HCT116 (cell line): ENCODE results near the gene CTBP2. TPM values are rescaled to one million over a fixed set of nuclear protein-coding genes. Genes with fewer than 3 reads are reported as not detected.

Experiments
- ATAC-seq: fragments of 200-7000 bp; cut with Tn5 transposase; 2 replicates; pipeline ENCODE4 v1.9.1; 2020; ENCODE audit warnings: mild to moderate bottlenecking, moderate library complexity
- BruUV-seq: library from RNA; stranded (reverse); fragments of 400-500 nt; replicated peaks from 2 replicates; lab custom pipeline; 2021; lab: Mats Ljungman, UMichigan
- CTCF ChIA-PET: fragments of 300-600 bp; sonication (Branson Sonifier 250); formaldehyde crosslinking; loops from one replicate; lab custom pipeline; 2021; ENCODE audit warnings: antibody characterized with exemption; lab: Charles Lee
- POLR2A ChIA-PET: fragments of 300-600, 350-600 bp; sonication (Branson Sonifier 250); formaldehyde crosslinking; loops from one replicate; lab custom pipeline; 2021; ENCODE audit warnings: antibody characterized with exemption; lab: Charles Lee
- RAD21 ChIA-PET, 2 experiments: fragments of 300-600 bp; sonication (Branson Sonifier 250); formaldehyde crosslinking; loops; one replicate each; lab custom pipeline; 2023; ENCODE audit warnings: low total read pairs in 2 of 2; ENCODE audit not compliant: uncharacterized antibody in 2 of 2, unreplicated experiment in 2 of 2, low non-redundant PET in 1 of 2; lab: Charles Lee
- DNase-seq: peaks from one replicate; pipeline ENCODE4 v3.0.0-alpha.2; 2010; ENCODE audit warnings: low read depth, low spot score
- H2AFZ ChIP-seq: fragments of 200-600 bp; shearing (Covaris generic), sonication (generic); 2 replicates; pipeline ENCODE4 v1.6.1; 2017; ENCODE audit warnings: low read depth, mixed run types, mixed read lengths, antibody characterized with exemption, low read length; ENCODE audit not compliant: poor library complexity, severe bottlenecking
- H3K27ac ChIP-seq: 2 replicates; pipeline ENCODE4 v1.5.1; 2012; ENCODE audit warnings: low read depth, low read length
- H3K27me3 ChIP-seq: fragments of 200-600 bp; sonication (generic); 2 replicates; pipeline ENCODE4 v1.6.1; 2016; ENCODE audit warnings: mixed run types, low read length, mixed read lengths; ENCODE audit not compliant: insufficient read depth
- H3K36me3 ChIP-seq, 2 experiments: fragments of 200-500 bp in 1 of 2; fragments of 200-600 bp in 1 of 2; sonication (Bioruptor generic) in 1 of 2; sonication (generic) in 1 of 2; 2 replicates each; pipeline versions ENCODE4 v1.5.1 to v1.6.1; 2014 to 2016; ENCODE audit warnings: low read length in 2 of 2, inconsistent platforms in 1 of 2, mixed read lengths in 1 of 2, mixed run types in 1 of 2; ENCODE audit not compliant: insufficient read depth in 2 of 2, control insufficient read depth in 1 of 2
- H3K4me1 ChIP-seq, 2 experiments: fragments of 200-600 bp in 1 of 2; sonication (generic) in 1 of 2; 2 replicates each; pipeline versions ENCODE4 v1.5.1 to v1.6.1; 2012 to 2017; ENCODE audit warnings: low read length in 2 of 2, inconsistent platforms in 1 of 2, mild to moderate bottlenecking in 1 of 2, mixed read lengths in 1 of 2, mixed run types in 1 of 2, moderate library complexity in 1 of 2; ENCODE audit not compliant: insufficient read depth in 2 of 2, control insufficient read depth in 1 of 2
- H3K4me2 ChIP-seq: fragments of 200-600 bp; sonication (generic); 2 replicates; pipeline ENCODE4 v1.6.1; 2017; ENCODE audit warnings: mixed run types, low read length, mixed read lengths
- H3K4me3 ChIP-seq, 2 experiments: fragments of 200-600 bp in 1 of 2; sonication (generic) in 1 of 2; replicated peaks in 1 of 2; 2 replicates each; pipeline ENCODE4 v1.5.1; 2011 to 2016; ENCODE audit warnings: low read length in 2 of 2, control low read depth in 1 of 2, low read depth in 1 of 2, mild to moderate bottlenecking in 1 of 2, mixed read lengths in 1 of 2, mixed run types in 1 of 2
- H3K79me2 ChIP-seq: fragments of 200-600 bp; sonication (generic); 2 replicates; pipeline ENCODE4 v1.6.1; 2017; ENCODE audit warnings: mild to moderate bottlenecking, mixed run types, low read length, moderate library complexity, mixed read lengths; ENCODE audit not compliant: insufficient read depth
- H3K9ac ChIP-seq: fragments of 200-600 bp; sonication (generic); 2 replicates; pipeline ENCODE4 v1.6.1; 2016; ENCODE audit warnings: low read length, mixed read lengths
- H3K9me2 ChIP-seq: fragments of 200-600 bp; sonication (generic), shearing (Covaris generic); 2 replicates; pipeline ENCODE4 v1.6.1; 2017; ENCODE audit warnings: mixed run types, mild to moderate bottlenecking, moderate library complexity; ENCODE audit not compliant: insufficient read depth
- H3K9me3 ChIP-seq, 2 experiments: fragments of 200-500 bp in 1 of 2; fragments of 200-600 bp in 1 of 2; sonication (Bioruptor generic) in 1 of 2; sonication (generic) in 1 of 2; 2 replicates each; pipeline ENCODE4 v1.6.1; 2014 to 2017; ENCODE audit warnings: low read length in 2 of 2, mixed read lengths in 2 of 2, inconsistent platforms in 1 of 2, low read depth in 1 of 2, mild to moderate bottlenecking in 1 of 2, mixed run types in 1 of 2, moderate library complexity in 1 of 2; ENCODE audit not compliant: control insufficient read depth in 1 of 2, insufficient read depth in 1 of 2
- H4K20me1 ChIP-seq: fragments of 200-600 bp; sonication (generic), shearing (Covaris generic); 2 replicates; pipeline ENCODE4 v1.6.1; 2017; ENCODE audit warnings: mixed run types, mild to moderate bottlenecking, moderate library complexity; ENCODE audit not compliant: insufficient read depth
- REST ChIP-seq: IDR thresholded peaks from 2 replicates; pipeline ENCODE4 v1.6.1; 2012; ENCODE audit warnings: low read depth
- SRF ChIP-seq: IDR thresholded peaks from 2 replicates; pipeline ENCODE4 v1.6.1; 2012; ENCODE audit warnings: low read depth
- TCF7L2 ChIP-seq: IDR thresholded peaks from 2 replicates; pipeline ENCODE4 v1.7.0; 2011; ENCODE audit warnings: borderline replicate concordance, inconsistent platforms; ENCODE audit not compliant: insufficient read depth, insufficient read length; ENCODE audit errors: extremely low read depth
- ZNF274 ChIP-seq: fragments of 200-500 bp; sonication (Bioruptor generic); IDR thresholded peaks from 2 replicates; pipeline ENCODE4 v1.6.1; 2014; ENCODE audit warnings: mild to moderate bottlenecking, low read depth, low read length, inconsistent platforms
- intact Hi-C: fragments of 100-400 bp; cut with micrococcal nuclease; formaldehyde crosslinking; loops from 2 replicates; pipeline ENCODE4 v1.10.0; 2022
- total RNA-seq: library from RNA; stranded (reverse); gene quantifications from one replicate; pipeline ENCODE4 v1.2.1, GENCODE V29; 2021; ENCODE audit not compliant: unreplicated experiment
- TF ChIP-seq, protein P1 (sequence below), 3 experiments: fragments of 200-600 bp in 1 of 3; sonication (generic) in 1 of 3; IDR thresholded peaks in 2 of 3; conservative IDR thresholded peaks in 1 of 3; 2 replicates each; pipeline ENCODE4 v1.5.1; 2012 to 2017; ENCODE audit warnings: low read depth in 2 of 3, low read length in 2 of 3, antibody characterized with exemption in 1 of 3, borderline replicate concordance in 1 of 3, control low read depth in 1 of 3, mild to moderate bottlenecking in 1 of 3, mixed read lengths in 1 of 3, mixed run types in 1 of 3, moderate library complexity in 1 of 3; ENCODE audit not compliant: insufficient read depth in 1 of 3

The CTBP2 gene
- total RNA-seq, 1 experiment from 2014 or later = 144 TPM

DNA sequence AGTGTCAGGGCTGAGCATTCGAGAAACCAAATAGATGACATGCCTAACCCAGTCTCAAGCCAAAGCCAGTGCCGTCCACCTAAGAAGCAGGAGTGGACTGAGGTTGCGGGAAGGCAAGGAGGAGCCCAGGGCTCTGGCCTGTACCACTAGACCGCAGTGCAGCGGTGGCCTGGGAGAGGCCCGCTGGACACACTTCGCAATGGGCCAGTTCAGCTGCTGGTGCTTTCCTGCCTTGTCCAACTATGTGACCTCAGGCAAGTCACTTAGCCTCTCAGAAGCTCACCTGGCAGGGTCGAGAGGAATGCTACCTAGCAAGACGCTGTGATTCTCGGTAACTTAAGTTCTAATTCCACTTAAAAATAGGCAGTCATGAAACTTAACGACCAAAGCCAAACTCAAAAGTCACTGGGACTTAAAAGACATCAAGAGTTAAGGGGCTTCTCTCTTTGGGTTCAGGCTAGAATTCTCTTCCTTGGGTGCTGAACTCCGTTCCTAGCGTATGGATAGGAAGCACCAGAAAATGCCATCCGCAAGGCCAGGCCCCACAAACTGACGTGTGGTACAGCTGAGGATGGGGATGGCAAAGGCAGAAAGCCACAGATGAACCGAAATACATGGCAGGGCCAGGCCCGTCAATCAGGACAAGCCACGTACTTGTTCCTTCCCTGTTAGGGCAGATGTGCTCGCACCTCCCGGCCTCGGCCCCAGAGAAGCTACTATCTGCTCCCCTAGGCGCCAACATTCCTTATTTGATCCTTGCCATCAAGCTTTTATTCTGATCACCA lies 34.2 kb downstream of the CTBP2 start:
- peaks cover 50 to 78% of the 10 kb centered on the region in 2 experiments for H3K4me1 ChIP-seq

More for the DNA sequence above, 34.2 kb downstream of the CTBP2 start:
- Histone ChIP-seq H3K4me3 (no peak overlapping the region), H3K9me3 (no peaks in the 10 kb centered on the region), H4K20me1 (no peaks in the 10 kb centered on the region; the same call in 1 of the 2 replicates), H3K36me3 (peaks cover 0 to 6% of the 10 kb centered on the region in 2 experiments; a peak in 1 of 4 replicates), H3K79me2 (peaks cover 98% of the 10 kb centered on the region), H3K9ac (no peak overlapping the region), H3K4me2 (no peak overlapping the region), H3K9me2 (no peaks in the 10 kb centered on the region), H2AFZ (no peak overlapping the region), H3K27me3 (no peaks in the 10 kb centered on the region), H3K27ac (no peak overlapping the region)
- DNase-seq (no peak), ATAC-seq (no peak)
- BruUV-seq = no TSS peak
- ChIA-PET RAD21 (no interaction called here), POLR2A (no interaction called here), CTCF (no interaction called here)
- no peak for TF ChIP-seq REST
- TF ChIP-seq, protein P1, sequence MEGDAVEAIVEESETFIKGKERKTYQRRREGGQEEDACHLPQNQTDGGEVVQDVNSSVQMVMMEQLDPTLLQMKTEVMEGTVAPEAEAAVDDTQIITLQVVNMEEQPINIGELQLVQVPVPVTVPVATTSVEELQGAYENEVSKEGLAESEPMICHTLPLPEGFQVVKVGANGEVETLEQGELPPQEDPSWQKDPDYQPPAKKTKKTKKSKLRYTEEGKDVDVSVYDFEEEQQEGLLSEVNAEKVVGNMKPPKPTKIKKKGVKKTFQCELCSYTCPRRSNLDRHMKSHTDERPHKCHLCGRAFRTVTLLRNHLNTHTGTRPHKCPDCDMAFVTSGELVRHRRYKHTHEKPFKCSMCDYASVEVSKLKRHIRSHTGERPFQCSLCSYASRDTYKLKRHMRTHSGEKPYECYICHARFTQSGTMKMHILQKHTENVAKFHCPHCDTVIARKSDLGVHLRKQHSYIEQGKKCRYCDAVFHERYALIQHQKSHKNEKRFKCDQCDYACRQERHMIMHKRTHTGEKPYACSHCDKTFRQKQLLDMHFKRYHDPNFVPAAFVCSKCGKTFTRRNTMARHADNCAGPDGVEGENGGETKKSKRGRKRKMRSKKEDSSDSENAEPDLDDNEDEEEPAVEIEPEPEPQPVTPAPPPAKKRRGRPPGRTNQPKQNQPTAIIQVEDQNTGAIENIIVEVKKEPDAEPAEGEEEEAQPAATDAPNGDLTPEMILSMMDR (IDR thresholded peaks at IDR 0.05 in 2 of 3, conservative IDR thresholded peaks at IDR 0.05 in 1 of 3; ENCODE audit: borderline replicate concordance in 1 of 3, insufficient read depth in 1 of 3, low read depth in 2 of 3, low read length in 2 of 3) = no peak
- TF ChIP-seq TCF7L2 = no peak
- no peak for TF ChIP-seq SRF
- no peak for TF ChIP-seq ZNF274
- intact Hi-C loops = no loop called here
